ENCODE measurements around the gene BLMH.
A peak's percentile ranks its signal among the peaks of the same experiment; 100 is the strongest.

Gene BLMH

GRCh38 chr17:30300818-30301217 lies 9.1 kb upstream of the BLMH start:
- TF ChIP-seq, protein P1, sequence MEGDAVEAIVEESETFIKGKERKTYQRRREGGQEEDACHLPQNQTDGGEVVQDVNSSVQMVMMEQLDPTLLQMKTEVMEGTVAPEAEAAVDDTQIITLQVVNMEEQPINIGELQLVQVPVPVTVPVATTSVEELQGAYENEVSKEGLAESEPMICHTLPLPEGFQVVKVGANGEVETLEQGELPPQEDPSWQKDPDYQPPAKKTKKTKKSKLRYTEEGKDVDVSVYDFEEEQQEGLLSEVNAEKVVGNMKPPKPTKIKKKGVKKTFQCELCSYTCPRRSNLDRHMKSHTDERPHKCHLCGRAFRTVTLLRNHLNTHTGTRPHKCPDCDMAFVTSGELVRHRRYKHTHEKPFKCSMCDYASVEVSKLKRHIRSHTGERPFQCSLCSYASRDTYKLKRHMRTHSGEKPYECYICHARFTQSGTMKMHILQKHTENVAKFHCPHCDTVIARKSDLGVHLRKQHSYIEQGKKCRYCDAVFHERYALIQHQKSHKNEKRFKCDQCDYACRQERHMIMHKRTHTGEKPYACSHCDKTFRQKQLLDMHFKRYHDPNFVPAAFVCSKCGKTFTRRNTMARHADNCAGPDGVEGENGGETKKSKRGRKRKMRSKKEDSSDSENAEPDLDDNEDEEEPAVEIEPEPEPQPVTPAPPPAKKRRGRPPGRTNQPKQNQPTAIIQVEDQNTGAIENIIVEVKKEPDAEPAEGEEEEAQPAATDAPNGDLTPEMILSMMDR (IDR thresholded peaks at IDR 0.05), result no peak
- Histone ChIP-seq H3K9ac (no peak overlapping the region), H3K27ac (no peak overlapping the region), H3K27me3 (ENCODE audit: control insufficient read depth, insufficient read depth, low read length) (no peaks in the 10 kb centered on the region), H3K4me1 (no peaks in the 10 kb centered on the region), H2AFZ (no peak overlapping the region), H3K79me2 (no peaks in the 10 kb centered on the region), H3K4me3 (ENCODE audit: low read depth, low read length) (no peak overlapping the region), H3K9me3 (ENCODE audit: control insufficient read depth, low read length) (no peaks in the 10 kb centered on the region), H3K36me3 (ENCODE audit: control insufficient read depth, insufficient read depth, low read length) (no peaks in the 10 kb centered on the region), H3K4me2 (ENCODE audit: low read length) (no peak overlapping the region)

GRCh38 chr17:30299000-30299399 lies 7.3 kb upstream of the BLMH start:
- TF ChIP-seq, protein P1 (IDR thresholded peaks at IDR 0.05), result no peak
- no peaks in the 10 kb centered on the region for H3K79me2 ChIP-seq

GRCh38 chr17:30297715-30298114 lies 6.0 kb upstream of the BLMH start:
- Histone ChIP-seq H3K36me3 (ENCODE audit: control insufficient read depth, insufficient read depth, low read length) (no peaks in the 10 kb centered on the region), H3K27ac (no peak overlapping the region), H3K9ac (no peak overlapping the region), H3K4me2 (ENCODE audit: low read length) (no peak overlapping the region), H3K4me3 (ENCODE audit: low read depth, low read length) (no peak overlapping the region), H2AFZ (no peak overlapping the region), H3K9me3 (ENCODE audit: control insufficient read depth, low read length) (no peaks in the 10 kb centered on the region), H3K27me3 (ENCODE audit: control insufficient read depth, insufficient read depth, low read length) (no peaks in the 10 kb centered on the region), H3K79me2 (no peaks in the 10 kb centered on the region), H3K4me1 (no peaks in the 10 kb centered on the region)
- TF ChIP-seq, protein P1 (IDR thresholded peaks at IDR 0.05), result no peak

More at GRCh38 chr17:30299000-30299399, 7.3 kb upstream of the BLMH start:
- no peaks in the 10 kb centered on the region for H3K27me3 ChIP-seq (ENCODE audit: control insufficient read depth, insufficient read depth, low read length)
- H3K27ac ChIP-seq, result no peak overlapping the region
- no peak overlapping the region for H3K4me2 ChIP-seq (ENCODE audit: low read length)
- H2AFZ ChIP-seq, result no peak overlapping the region
- no peaks in the 10 kb centered on the region for H3K36me3 ChIP-seq (ENCODE audit: control insufficient read depth, insufficient read depth, low read length)
- H3K4me3 ChIP-seq (ENCODE audit: low read depth, low read length), result no peak overlapping the region
- H3K4me1 ChIP-seq, result no peaks in the 10 kb centered on the region
- H3K9ac ChIP-seq, result no peak overlapping the region
- H3K9me3 ChIP-seq (ENCODE audit: control insufficient read depth, low read length), result no peaks in the 10 kb centered on the region

DNA sequence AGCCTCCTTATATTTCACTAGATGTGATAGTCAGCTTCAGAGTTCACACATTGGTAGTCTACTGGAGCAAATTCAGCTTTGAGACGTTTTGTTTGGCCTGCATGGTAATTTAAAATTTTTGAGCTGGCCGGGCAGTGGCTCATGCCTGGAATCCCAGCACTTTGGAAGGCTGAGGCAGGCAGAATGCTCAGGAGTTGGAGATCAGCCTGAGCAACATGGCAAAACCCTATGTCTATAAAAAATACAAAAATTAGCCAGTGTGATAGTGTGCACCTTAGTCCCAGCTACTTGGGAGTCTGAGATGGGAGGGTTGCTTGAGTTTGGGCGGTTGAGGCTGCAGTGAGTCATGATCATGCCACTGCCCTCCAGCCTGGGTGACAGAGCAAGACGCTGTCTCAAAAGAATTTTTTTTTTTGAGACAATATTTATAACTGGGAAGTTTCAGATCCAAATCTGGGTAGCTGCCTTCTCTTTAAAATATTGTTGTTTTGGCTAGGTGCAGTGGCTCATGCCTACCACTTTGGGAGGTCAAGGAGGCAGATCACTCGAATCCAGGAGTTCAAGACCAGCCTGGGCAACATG lies 4.8 kb upstream of the BLMH start:
- TF ChIP-seq, protein P1 (IDR thresholded peaks at IDR 0.05), result no peak
- H3K79me2 ChIP-seq, result no peaks in the 10 kb centered on the region
- no peaks in the 10 kb centered on the region for H3K27me3 ChIP-seq (ENCODE audit: control insufficient read depth, insufficient read depth, low read length)
- no peaks in the 10 kb centered on the region for H3K36me3 ChIP-seq (ENCODE audit: control insufficient read depth, insufficient read depth, low read length)
- H3K4me3 ChIP-seq (ENCODE audit: low read depth, low read length), result no peak overlapping the region
- H2AFZ ChIP-seq, result no peak overlapping the region
- H3K27ac ChIP-seq, result no peak overlapping the region
- H3K9ac ChIP-seq, result no peak overlapping the region
- no peaks in the 10 kb centered on the region for H3K4me1 ChIP-seq
- no peak overlapping the region for H3K4me2 ChIP-seq (ENCODE audit: low read length)
- H3K9me3 ChIP-seq (ENCODE audit: control insufficient read depth, low read length), result no peaks in the 10 kb centered on the region

DNA sequence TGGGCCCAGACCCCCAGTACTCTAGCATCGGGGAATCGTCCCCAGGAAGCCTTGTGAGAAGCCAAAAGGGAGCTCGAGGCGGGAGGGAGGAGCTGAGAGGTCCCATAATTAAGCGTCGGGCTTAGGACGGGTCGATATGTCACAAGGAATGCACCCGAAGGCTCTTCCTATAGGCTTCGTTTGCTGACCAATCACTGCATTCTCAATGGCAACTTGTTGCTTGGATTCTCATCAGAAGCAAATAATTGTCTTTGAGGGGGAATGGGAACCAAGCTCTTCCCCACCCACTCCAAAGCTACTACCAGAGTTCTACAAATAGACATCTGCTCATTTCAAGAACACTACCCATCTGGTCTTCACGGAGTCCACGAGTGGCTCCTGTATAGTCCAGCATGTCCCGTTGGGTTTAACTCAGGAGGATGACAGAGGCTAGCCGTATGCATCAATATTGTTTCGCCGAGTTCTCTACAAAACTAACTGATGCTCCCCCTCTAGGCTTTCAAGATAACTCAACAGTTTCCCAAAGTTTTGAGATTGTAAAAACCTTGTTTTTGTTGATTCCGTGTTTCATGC lies 628 bp upstream of the BLMH start:
- H3K9ac ChIP-seq, result no peak overlapping the region
- peaks cover 9% of the 10 kb centered on the region for H3K4me1 ChIP-seq
- H2AFZ ChIP-seq, result peak overlapping the region; percentile 99
- H3K4me3 ChIP-seq (ENCODE audit: low read depth, low read length), result peak overlapping the region; percentile 71
- H3K36me3 ChIP-seq (ENCODE audit: control insufficient read depth, insufficient read depth, low read length), result no peaks in the 10 kb centered on the region
- H3K27ac ChIP-seq, result peak overlapping the region; percentile 57
- no peaks in the 10 kb centered on the region for H3K27me3 ChIP-seq (ENCODE audit: control insufficient read depth, insufficient read depth, low read length)
- TF ChIP-seq, protein P1 (IDR thresholded peaks at IDR 0.05), result no peak
- H3K9me3 ChIP-seq (ENCODE audit: control insufficient read depth, low read length), result no peaks in the 10 kb centered on the region
- H3K4me2 ChIP-seq (ENCODE audit: low read length), result peak overlapping the region; percentile 57
- peaks cover 7% of the 10 kb centered on the region for H3K79me2 ChIP-seq
